H9 (cell line): ENCODE results near the gene PRICKLE1. TPM values are rescaled to one million over a fixed set of nuclear protein-coding genes. Genes with fewer than 3 reads are reported as not detected.

Experiments used
- DNase-seq: peaks from one replicate; pipeline ENCODE4 v3.0.0-alpha.2; 2017
- H2AFZ ChIP-seq: one replicate; pipeline ENCODE4 v1.6.1; 2013; ENCODE audit warnings: mild to moderate bottlenecking, low read length, control low read depth, moderate library complexity
- H2AK5ac ChIP-seq: 2 replicates; pipeline ENCODE4 v1.6.1; 2013; ENCODE audit warnings: low read length, control low read depth, mixed read lengths; ENCODE audit not compliant: insufficient read length
- H2BK120ac ChIP-seq: one replicate; pipeline ENCODE4 v1.6.1; 2013; ENCODE audit warnings: low read depth, mild to moderate bottlenecking, low read length, control low read depth, inconsistent platforms; ENCODE audit not compliant: poor library complexity, severe bottlenecking
- H2BK12ac ChIP-seq: 2 replicates; pipeline ENCODE4 v1.6.1; 2013; ENCODE audit warnings: low read length, control low read depth, mixed read lengths, low read depth; ENCODE audit not compliant: insufficient read length
- H2BK15ac ChIP-seq: 2 replicates; pipeline ENCODE4 v1.6.1; 2013; ENCODE audit warnings: low read depth, low read length, control low read depth
- H2BK20ac ChIP-seq: one replicate; pipeline ENCODE4 v1.6.1; 2013; ENCODE audit warnings: low read depth, mild to moderate bottlenecking, low read length, control low read depth, inconsistent platforms; ENCODE audit not compliant: poor library complexity, severe bottlenecking
- H2BK5ac ChIP-seq: 2 replicates; pipeline ENCODE4 v1.6.1; 2013; ENCODE audit warnings: low read length, control low read depth, mixed read lengths; ENCODE audit not compliant: insufficient read length
- H3K14ac ChIP-seq: 2 replicates; pipeline ENCODE4 v1.6.1; 2013; ENCODE audit warnings: low read length, control low read depth; ENCODE audit not compliant: insufficient read depth
- H3K18ac ChIP-seq: 2 replicates; pipeline ENCODE4 v1.6.1; 2013; ENCODE audit warnings: low read depth, mild to moderate bottlenecking, mixed read lengths, low read length, control low read depth; ENCODE audit not compliant: insufficient read length
- H3K23ac ChIP-seq: 2 replicates; pipeline ENCODE4 v1.6.1; 2013; ENCODE audit warnings: low read length, control low read depth, mixed read lengths, low read depth; ENCODE audit not compliant: insufficient read length
- H3K23me2 ChIP-seq: 2 replicates; pipeline ENCODE4 v1.6.1; 2013; ENCODE audit warnings: low read depth, mild to moderate bottlenecking, mixed read lengths, low read length, control low read depth; ENCODE audit not compliant: insufficient read length, poor library complexity, severe bottlenecking
- H3K27ac ChIP-seq: 2 replicates; pipeline ENCODE4 v1.5.1; 2013; ENCODE audit warnings: low read length, control low read depth, mixed read lengths, low read depth; ENCODE audit not compliant: insufficient read length
- H3K27me3 ChIP-seq: 2 replicates; pipeline ENCODE4 v1.6.1; 2013; ENCODE audit warnings: low read length, control low read depth, inconsistent platforms; ENCODE audit not compliant: insufficient read depth
- H3K4ac ChIP-seq: 2 replicates; pipeline ENCODE4 v1.6.1; 2013; ENCODE audit warnings: low read depth, mild to moderate bottlenecking, control low read depth, inconsistent platforms, low read length, moderate library complexity
- H3K4me1 ChIP-seq: 2 replicates; pipeline ENCODE4 v1.6.1; 2013; ENCODE audit warnings: low read length, control low read depth, inconsistent platforms; ENCODE audit not compliant: insufficient read depth
- H3K4me2 ChIP-seq: 2 replicates; pipeline ENCODE4 v1.6.1; 2013; ENCODE audit warnings: low read length, control low read depth, mixed read lengths; ENCODE audit not compliant: insufficient read length, insufficient read depth
- H3K56ac ChIP-seq: 2 replicates; pipeline ENCODE4 v1.6.1; 2013; ENCODE audit warnings: low read depth, mild to moderate bottlenecking, mixed read lengths, low read length, control low read depth; ENCODE audit not compliant: insufficient read length
- H3K79me1 ChIP-seq: 2 replicates; pipeline ENCODE4 v1.6.1; 2013; ENCODE audit warnings: low read depth, mild to moderate bottlenecking, moderate library complexity, low read length, control low read depth, inconsistent platforms; ENCODE audit not compliant: insufficient read depth, poor library complexity, severe bottlenecking
- H3K79me2 ChIP-seq: 2 replicates; pipeline ENCODE4 v1.6.1; 2013; ENCODE audit warnings: low read length, control low read depth, inconsistent platforms; ENCODE audit not compliant: insufficient read depth
- H3K9ac ChIP-seq: 2 replicates; pipeline ENCODE4 v1.6.1; 2013; ENCODE audit warnings: low read length, control low read depth, mixed read lengths; ENCODE audit not compliant: insufficient read length; ENCODE audit errors: extremely low read depth
- H3K9me3 ChIP-seq: one replicate; pipeline ENCODE4 v1.6.1; 2013; ENCODE audit warnings: low read depth, low read length, inconsistent platforms; ENCODE audit not compliant: control insufficient read depth
- H3T11ph ChIP-seq: one replicate; pipeline ENCODE4 v1.6.1; 2013; ENCODE audit warnings: mild to moderate bottlenecking, low read length, control low read depth, inconsistent platforms
- H4K20me1 ChIP-seq: one replicate; pipeline ENCODE4 v1.6.1; 2013; ENCODE audit not compliant: control insufficient read depth, insufficient read length, insufficient read depth
- H4K5ac ChIP-seq: 2 replicates; pipeline ENCODE4 v1.6.1; 2013; ENCODE audit warnings: low read depth, mild to moderate bottlenecking, mixed read lengths, low read length, control low read depth; ENCODE audit not compliant: insufficient read length
- H4K8ac ChIP-seq: replicated peaks from 2 replicates; pipeline ENCODE4 v1.6.1; 2013; ENCODE audit warnings: low read length, control low read depth, mixed read lengths, low read depth; ENCODE audit not compliant: insufficient read length
- H4K91ac ChIP-seq: 2 replicates; pipeline ENCODE4 v1.6.1; 2013; ENCODE audit warnings: low read depth, mild to moderate bottlenecking, moderate library complexity, mixed read lengths, low read length, control low read depth; ENCODE audit not compliant: insufficient read length
- H3K27ac Mint-ChIP-seq, 3 experiments: 2 replicates in 2 of 3; 3 replicates in 1 of 3; pipeline ENCODE4 v1.8.0; 2020 to 2021; ENCODE audit warnings: mixed read lengths in 3 of 3, mild to moderate bottlenecking in 1 of 3, moderate library complexity in 1 of 3
- H3K27me3 Mint-ChIP-seq: 2 replicates; pipeline ENCODE4 v1.8.0; 2021; ENCODE audit warnings: low read depth, mild to moderate bottlenecking, moderate library complexity, mixed read lengths
- H3K36me3 Mint-ChIP-seq, 3 experiments: 2 replicates in 2 of 3; 3 replicates in 1 of 3; pipeline ENCODE4 v1.8.0; 2020 to 2021; ENCODE audit warnings: low read depth in 3 of 3, mixed read lengths in 3 of 3; ENCODE audit not compliant: insufficient read depth in 1 of 3
- H3K4me1 Mint-ChIP-seq, 2 experiments: 2 replicates each; pipeline ENCODE4 v1.8.0; 2020; ENCODE audit warnings: mixed read lengths in 2 of 2
- H3K4me3 Mint-ChIP-seq, 2 experiments: 2 replicates in 1 of 2; 3 replicates in 1 of 2; pipeline ENCODE4 v1.8.0; 2020 to 2021; ENCODE audit warnings: mild to moderate bottlenecking in 2 of 2, mixed read lengths in 2 of 2, moderate library complexity in 1 of 2
- H3K9me3 Mint-ChIP-seq, 2 experiments: 2 replicates in 1 of 2; 3 replicates in 1 of 2; pipeline ENCODE4 v1.8.0; 2020; ENCODE audit warnings: mild to moderate bottlenecking in 2 of 2, mixed read lengths in 2 of 2, moderate library complexity in 1 of 2
- WGBS: extraction: QIAGEN DNeasy Blood & Tissue Kit; methylation state at CpG from one replicate; pipeline ENCODE4 v1.1.7; 2013; ENCODE audit warnings: missing lambda C conversion rate, low lambda C conversion rate, mixed read lengths; ENCODE audit not compliant: insufficient read length; ENCODE audit errors: extremely low coverage; 5-methylcytosine and 5-hydroxymethylcytosine counted together
- long read RNA-seq: library from polyadenylated mRNA; unstranded; transcript quantifications from one replicate; pipeline ENCODE4 v2.0.0, GENCODE V29; 2020
- total RNA-seq: library from RNA; stranded (reverse); gene quantifications from 2 replicates; pipeline ENCODE4 v1.2.1, GENCODE V29; 2021
- TF ChIP-seq, protein P1 (sequence below): fragments of 200-600 bp; sonication (generic); conservative IDR thresholded peaks from 3 replicates; pipeline ENCODE4 v1.8.0; 2021; ENCODE audit warnings: antibody characterized with exemption, mild to moderate bottlenecking

The PRICKLE1 gene
- 20.0 and 20.5 TPM in 2 replicates for total RNA-seq
- long read RNA-seq, full-length matches to known transcripts = 38 of 60 reads
- long read RNA-seq, partial matches to known transcripts = 5 of 60 reads
- long read RNA-seq, other reads (novel, unspliced or antisense) = 17 of 60 reads

DNA sequence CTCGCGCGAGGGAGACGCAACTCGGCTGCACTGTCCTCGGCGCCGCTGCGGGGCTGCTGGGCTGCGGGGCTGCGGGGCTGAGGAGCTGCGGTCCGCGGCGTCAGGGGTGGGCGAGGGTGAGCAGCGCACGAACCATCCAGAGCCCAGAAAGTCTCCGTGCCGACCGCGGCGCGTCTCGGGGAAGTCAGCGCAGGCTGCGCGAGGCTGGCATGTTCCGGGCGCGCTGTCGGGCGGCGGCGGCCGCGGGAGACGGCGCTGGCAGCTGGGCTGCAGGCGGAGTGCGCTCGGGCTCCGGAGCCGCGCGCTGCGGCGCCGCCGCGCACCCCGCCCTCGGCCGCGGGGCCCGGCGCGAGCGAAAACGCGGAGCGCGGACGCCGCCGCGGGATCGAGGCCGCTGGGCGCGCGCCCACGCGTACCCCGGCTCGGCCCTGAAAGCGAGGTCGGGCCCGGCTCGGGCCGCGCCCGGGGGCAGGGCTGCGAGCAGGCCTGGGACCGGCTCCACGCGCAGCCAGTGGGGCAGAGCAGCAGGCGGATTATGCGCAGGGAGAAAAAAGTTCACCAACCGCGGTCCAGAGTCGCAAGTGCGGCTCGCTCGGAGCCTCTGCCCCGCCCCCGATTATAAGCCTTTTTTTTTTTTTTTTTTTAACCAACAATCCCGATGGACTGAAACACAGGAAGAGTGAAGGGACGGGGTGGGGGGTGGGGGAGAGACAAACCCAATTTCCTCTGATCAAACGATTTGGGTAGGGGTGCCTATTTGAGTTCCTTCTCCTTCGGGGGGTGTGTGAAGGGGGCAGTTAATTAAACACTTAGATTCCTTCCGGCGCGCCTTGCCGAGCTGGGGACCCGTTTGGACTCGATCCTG, at the start of gene PRICKLE1:
PRICKLE1 (minus strand) TSS at position 282 of the 865 bp plus-strand sequence. CDS start 117,230 bp downstream, outside the sequence.
- Histone ChIP-seq H4K8ac (no peak within 1 kb of the TSS), H3K27ac (no peak within 1 kb of the TSS), H4K5ac (no peak within 1 kb of the TSS), H3K4me2 (peak within 1 kb of the TSS; percentile 92), H2BK120ac (no peak within 1 kb of the TSS), H4K20me1 (peaks cover 4% of the 10 kb centered on the region), H3K56ac (no peak within 1 kb of the TSS), H2BK15ac (no peak within 1 kb of the TSS), H3K9ac (peak within 1 kb of the TSS; percentile 20), H3K4ac (no peak within 1 kb of the TSS), H3K9me3 (no peaks in the 10 kb centered on the region), H4K91ac (no peak within 1 kb of the TSS), H2AK5ac (no peak within 1 kb of the TSS), H3K14ac (peak within 1 kb of the TSS; percentile 26; the same call in 1 of the 2 replicates), H3K79me1 (no peaks in the 10 kb centered on the region), H2BK20ac (no peak within 1 kb of the TSS), H3T11ph (no peak within 1 kb of the TSS), H2BK12ac (no peak within 1 kb of the TSS), H3K18ac (no peak within 1 kb of the TSS), H2BK5ac (no peak within 1 kb of the TSS), H2AFZ (no peak within 1 kb of the TSS), H3K79me2 (no peaks in the 10 kb centered on the region), H3K27me3 (peaks cover 14% of the 10 kb centered on the region; the same call in 1 of the 2 replicates), H3K23ac (no peak within 1 kb of the TSS), H3K23me2 (peaks cover 20% of the 10 kb centered on the region), H3K4me1 (peaks cover 5% of the 10 kb centered on the region; the same call in 1 of the 2 replicates)
- Mint-ChIP-seq H3K4me3 (peak within 1 kb of the TSS; percentile 76 to 89), H3K9me3 (no peaks in the 10 kb centered on the region; a peak in 1 of 5 replicates), H3K27ac (no peak within 1 kb of the TSS; a peak in 1 of 7 replicates), H3K36me3 (no peaks in the 10 kb centered on the region; a peak in 1 of 7 replicates), H3K4me1 (peaks cover 21 to 28% of the 10 kb centered on the region in 2 experiments), H3K27me3 (peaks cover 72% of the 10 kb centered on the region)
- peak; percentile 46 for DNase-seq
- TF ChIP-seq, protein P1, sequence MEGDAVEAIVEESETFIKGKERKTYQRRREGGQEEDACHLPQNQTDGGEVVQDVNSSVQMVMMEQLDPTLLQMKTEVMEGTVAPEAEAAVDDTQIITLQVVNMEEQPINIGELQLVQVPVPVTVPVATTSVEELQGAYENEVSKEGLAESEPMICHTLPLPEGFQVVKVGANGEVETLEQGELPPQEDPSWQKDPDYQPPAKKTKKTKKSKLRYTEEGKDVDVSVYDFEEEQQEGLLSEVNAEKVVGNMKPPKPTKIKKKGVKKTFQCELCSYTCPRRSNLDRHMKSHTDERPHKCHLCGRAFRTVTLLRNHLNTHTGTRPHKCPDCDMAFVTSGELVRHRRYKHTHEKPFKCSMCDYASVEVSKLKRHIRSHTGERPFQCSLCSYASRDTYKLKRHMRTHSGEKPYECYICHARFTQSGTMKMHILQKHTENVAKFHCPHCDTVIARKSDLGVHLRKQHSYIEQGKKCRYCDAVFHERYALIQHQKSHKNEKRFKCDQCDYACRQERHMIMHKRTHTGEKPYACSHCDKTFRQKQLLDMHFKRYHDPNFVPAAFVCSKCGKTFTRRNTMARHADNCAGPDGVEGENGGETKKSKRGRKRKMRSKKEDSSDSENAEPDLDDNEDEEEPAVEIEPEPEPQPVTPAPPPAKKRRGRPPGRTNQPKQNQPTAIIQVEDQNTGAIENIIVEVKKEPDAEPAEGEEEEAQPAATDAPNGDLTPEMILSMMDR = no peak
- WGBS = no CpG with 5 or more reads among the region's 107 CpGs
